Measurements from ENCODE around the gene PHACTR1. TPM values are rescaled to one million over a fixed set of nuclear protein-coding genes. Genes with fewer than 3 reads are reported as not detected.
"Not testable (repeated sequence)": the region's sequence is repeated elsewhere in the genome, so short reads cannot be mapped to it uniquely, and the experiment has no call there.

The PHACTR1 gene
- total and polyA plus RNA-seq, 2 experiments from 2014 or later: 0.65 to 3.2 TPM

DNA sequence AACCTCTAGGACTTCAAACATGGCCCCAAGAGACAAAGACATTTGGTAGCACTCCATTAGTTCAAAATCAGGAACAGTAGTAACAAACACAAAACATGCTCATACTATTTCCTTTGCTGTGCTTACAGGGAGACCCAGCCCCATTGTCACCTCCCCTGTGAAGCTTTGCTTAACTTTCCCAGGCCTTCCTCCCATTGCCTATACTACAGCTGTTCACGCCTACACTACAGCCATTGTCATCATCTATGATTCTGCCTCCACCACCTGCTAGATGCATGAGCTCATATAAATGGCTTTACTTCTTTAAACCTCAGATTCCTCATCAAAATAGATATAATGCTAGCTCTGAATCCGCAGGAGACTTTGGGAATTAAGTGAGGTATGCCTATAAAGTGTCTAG is 8.7 kb downstream of the PHACTR1 start:
- no peak overlapping the region for H2AFZ ChIP-seq
- H3K9me2 ChIP-seq (ENCODE audit: insufficient read depth): no peaks in the 10 kb centered on the region
- H4K20me1 ChIP-seq (ENCODE audit: insufficient read depth): no peaks in the 10 kb centered on the region
- no peak overlapping the region for H3K4me2 ChIP-seq (ENCODE audit: unreplicated experiment)
- H3K27me3 ChIP-seq (replicated peaks; ENCODE audit: insufficient read depth): no peaks in the 10 kb centered on the region
- WGBS, 2 experiments (ENCODE audit: low coverage in 1 of 2, low lambda C conversion rate in 2 of 2, missing lambda C conversion rate in 2 of 2): 50 to 59% methylated on average over 2 of the region's 2 CpGs
- H3K79me2 ChIP-seq (ENCODE audit: insufficient read depth): no peaks in the 10 kb centered on the region
- TF ChIP-seq EZH2 (IDR thresholded peaks at IDR 0.05; ENCODE audit: insufficient read depth, poor library complexity, severe bottlenecking): no peak
- no peak for TF ChIP-seq EZH2phosphoT487 (IDR thresholded peaks at IDR 0.05; ENCODE audit: insufficient read depth, low read depth)
- no peak overlapping the region for H3K27ac ChIP-seq
- no peak for DNase-seq
- no peaks in the 10 kb centered on the region for H3K9me3 ChIP-seq (ENCODE audit: low read depth)
- H3K36me3 ChIP-seq (ENCODE audit: low read depth): no peaks in the 10 kb centered on the region
- no peaks in the 10 kb centered on the region for H3K4me1 ChIP-seq (ENCODE audit: insufficient read depth)
- H3K9ac ChIP-seq: no peak overlapping the region
- H3K4me3 ChIP-seq: no peak overlapping the region
- H3F3A ChIP-seq (ENCODE audit: insufficient read depth): no peaks in the 10 kb centered on the region
- in situ Hi-C loops (cut with MboI): no loop called here

DNA sequence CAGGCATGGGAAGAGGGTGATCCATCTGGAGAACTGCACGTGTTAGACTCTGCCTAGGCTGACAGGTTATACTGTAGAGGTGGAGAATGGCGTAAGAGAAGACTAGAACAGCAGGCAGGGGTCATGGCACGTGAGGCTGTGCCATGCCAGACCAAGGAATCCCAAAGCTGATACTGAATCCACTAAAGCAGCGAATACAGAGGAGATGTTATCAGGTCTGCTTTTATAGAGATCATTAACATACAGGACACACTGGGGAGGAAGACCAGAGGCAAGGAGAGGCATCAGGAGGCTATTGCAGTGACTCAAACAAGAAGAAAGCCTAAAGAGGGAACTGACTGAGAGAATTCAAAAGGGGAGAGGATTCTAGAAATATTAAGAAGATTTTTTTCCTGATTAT is 12.9 kb downstream of the PHACTR1 start:
- no peaks in the 10 kb centered on the region for H3K4me1 ChIP-seq (ENCODE audit: insufficient read depth)
- H3K4me2 ChIP-seq (ENCODE audit: unreplicated experiment): no peak overlapping the region
- H4K20me1 ChIP-seq (ENCODE audit: insufficient read depth): no peaks in the 10 kb centered on the region
- 21 to 33% methylated on average over 4 of the region's 4 CpGs for WGBS, 2 experiments (ENCODE audit: low coverage in 1 of 2, low lambda C conversion rate in 2 of 2, missing lambda C conversion rate in 2 of 2)
- H2AFZ ChIP-seq: no peak overlapping the region
- TF ChIP-seq EZH2 (IDR thresholded peaks at IDR 0.05; ENCODE audit: insufficient read depth, poor library complexity, severe bottlenecking): no peak
- no peak for TF ChIP-seq EZH2phosphoT487 (IDR thresholded peaks at IDR 0.05; ENCODE audit: insufficient read depth, low read depth)
- DNase-seq: no peak
- H3K9me3 ChIP-seq (ENCODE audit: low read depth): no peaks in the 10 kb centered on the region
- no peak overlapping the region for H3K4me3 ChIP-seq
- H3K27me3 ChIP-seq (replicated peaks; ENCODE audit: insufficient read depth): no peaks in the 10 kb centered on the region
- in situ Hi-C loops (cut with MboI): no loop called here
- no peak overlapping the region for H3K27ac ChIP-seq
- H3K9me2 ChIP-seq (ENCODE audit: insufficient read depth): no peaks in the 10 kb centered on the region
- H3K79me2 ChIP-seq (ENCODE audit: insufficient read depth): no peaks in the 10 kb centered on the region
- H3K36me3 ChIP-seq (ENCODE audit: low read depth): no peaks in the 10 kb centered on the region
- H3F3A ChIP-seq (ENCODE audit: insufficient read depth): no peaks in the 10 kb centered on the region
- H3K9ac ChIP-seq: no peak overlapping the region

DNA sequence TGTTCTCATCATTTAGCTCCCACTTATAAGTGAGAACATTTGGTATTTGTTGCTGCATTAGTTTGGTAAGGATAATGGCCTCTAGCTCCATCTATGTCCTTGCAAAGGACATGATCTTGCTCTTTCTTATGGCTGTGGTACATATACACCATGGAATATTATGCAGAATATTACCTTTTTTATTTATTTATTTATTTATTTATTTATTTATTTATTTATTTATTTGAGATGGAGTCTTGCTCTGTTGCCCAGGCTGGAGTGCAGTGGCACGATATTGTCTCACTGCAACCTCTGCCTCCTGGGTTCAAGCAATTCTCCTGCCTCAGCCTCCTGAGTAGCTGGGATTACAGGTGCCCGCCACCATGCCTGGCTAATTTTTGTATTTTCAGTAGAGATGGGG is 14.2 kb downstream of the PHACTR1 start:
- H3K9me2 ChIP-seq (ENCODE audit: insufficient read depth); H3K36me3 ChIP-seq (ENCODE audit: low read depth); H3K4me1 ChIP-seq (ENCODE audit: insufficient read depth); H4K20me1 ChIP-seq (ENCODE audit: insufficient read depth); in situ Hi-C loops (cut with MboI); H3K27me3 ChIP-seq (replicated peaks; ENCODE audit: insufficient read depth); H3K4me3 ChIP-seq; H3F3A ChIP-seq (ENCODE audit: insufficient read depth); H3K9me3 ChIP-seq (ENCODE audit: low read depth); H3K9ac ChIP-seq; DNase-seq; H3K27ac ChIP-seq; H2AFZ ChIP-seq; H3K79me2 ChIP-seq (ENCODE audit: insufficient read depth); H3K4me2 ChIP-seq (ENCODE audit: unreplicated experiment): not testable (repeated sequence)
- WGBS, 2 experiments (ENCODE audit: low coverage in 1 of 2, low lambda C conversion rate in 2 of 2, missing lambda C conversion rate in 2 of 2): 35 to 71% methylated on average over 2 of the region's 2 CpGs

DNA sequence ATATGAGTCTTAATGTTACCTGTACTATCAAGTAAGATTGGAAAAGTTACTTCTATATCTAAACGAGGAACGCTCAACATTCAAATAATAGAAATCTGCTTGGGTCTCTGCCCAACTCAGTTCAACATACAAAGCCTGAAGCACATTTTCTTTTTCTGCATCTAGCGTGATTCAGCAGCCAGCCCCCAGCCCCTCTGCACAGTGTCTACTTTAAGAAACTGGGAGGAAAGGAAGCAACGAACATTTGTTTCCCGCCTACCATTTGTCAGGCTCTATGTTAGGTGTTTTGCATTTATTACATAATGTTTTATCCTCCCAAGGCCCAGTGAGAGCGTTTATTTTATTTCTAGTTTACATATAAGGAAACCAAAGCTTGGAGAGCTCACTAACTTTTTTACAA is 17.3 kb downstream of the PHACTR1 start:
- DNase-seq: no peak
- no peak for TF ChIP-seq EZH2phosphoT487 (IDR thresholded peaks at IDR 0.05; ENCODE audit: insufficient read depth, low read depth)
- TF ChIP-seq EZH2 (IDR thresholded peaks at IDR 0.05; ENCODE audit: insufficient read depth, poor library complexity, severe bottlenecking): no peak
- no peaks in the 10 kb centered on the region for H3K4me1 ChIP-seq (ENCODE audit: insufficient read depth)
- no peaks in the 10 kb centered on the region for H3F3A ChIP-seq (ENCODE audit: insufficient read depth)
- H3K9me3 ChIP-seq (ENCODE audit: low read depth): no peaks in the 10 kb centered on the region
- peaks cover 3% of the 10 kb centered on the region; the same call in 1 of the 2 replicates for H3K9me2 ChIP-seq (ENCODE audit: insufficient read depth)
- in situ Hi-C loops (cut with MboI): no loop called here
- H4K20me1 ChIP-seq (ENCODE audit: insufficient read depth): no peaks in the 10 kb centered on the region
- no peak overlapping the region for H3K9ac ChIP-seq
- H3K4me2 ChIP-seq (ENCODE audit: unreplicated experiment): no peak overlapping the region
- WGBS, 2 experiments (ENCODE audit: low coverage in 1 of 2, low lambda C conversion rate in 2 of 2, missing lambda C conversion rate in 2 of 2): 67 to 70% methylated on average over 6 of the region's 6 CpGs
- H3K4me3 ChIP-seq: no peak overlapping the region
- no peak overlapping the region for H3K27ac ChIP-seq
- no peak overlapping the region for H2AFZ ChIP-seq
- H3K79me2 ChIP-seq (ENCODE audit: insufficient read depth): no peaks in the 10 kb centered on the region
- no peaks in the 10 kb centered on the region for H3K36me3 ChIP-seq (ENCODE audit: low read depth)
- H3K27me3 ChIP-seq (replicated peaks; ENCODE audit: insufficient read depth): no peaks in the 10 kb centered on the region

DNA sequence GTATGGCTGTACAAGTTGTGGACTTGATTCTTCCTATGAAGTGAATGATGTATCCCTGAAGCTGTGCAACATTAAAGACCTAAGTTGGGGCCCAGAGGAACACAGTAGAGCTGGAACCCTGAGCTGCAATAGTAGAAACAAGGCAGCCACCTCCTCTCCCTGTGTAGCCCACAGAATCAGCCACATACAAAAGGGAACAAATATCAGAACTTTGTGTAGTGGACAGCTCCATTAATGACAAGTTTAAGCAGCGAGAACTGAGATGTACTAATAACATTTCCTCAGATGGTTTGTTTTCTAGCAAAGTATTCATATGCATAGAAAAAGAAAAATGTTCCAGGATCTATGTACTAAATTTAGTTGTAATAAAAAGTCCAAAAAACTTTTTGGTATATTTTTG is 19.2 kb downstream of the PHACTR1 start:
- H3K9me3 ChIP-seq (ENCODE audit: low read depth): no peaks in the 10 kb centered on the region

More for the DNA sequence above, 19.2 kb downstream of the PHACTR1 start:
- Histone ChIP-seq H3K9ac (no peak overlapping the region), H3K9me2 (ENCODE audit: insufficient read depth) (peaks cover 3% of the 10 kb centered on the region; the same call in 1 of the 2 replicates), H3K4me3 (no peak overlapping the region), H3K4me2 (ENCODE audit: unreplicated experiment) (no peak overlapping the region), H4K20me1 (ENCODE audit: insufficient read depth) (no peaks in the 10 kb centered on the region), H3F3A (ENCODE audit: insufficient read depth) (no peaks in the 10 kb centered on the region), H3K27me3 (replicated peaks; ENCODE audit: insufficient read depth) (no peaks in the 10 kb centered on the region), H3K4me1 (ENCODE audit: insufficient read depth) (no peaks in the 10 kb centered on the region), H2AFZ (no peak overlapping the region), H3K27ac (no peak overlapping the region), H3K79me2 (ENCODE audit: insufficient read depth) (no peaks in the 10 kb centered on the region), H3K36me3 (ENCODE audit: low read depth) (no peaks in the 10 kb centered on the region)
- in situ Hi-C loops (cut with MboI): no loop called here
- TF ChIP-seq EZH2 (IDR thresholded peaks at IDR 0.05; ENCODE audit: insufficient read depth, poor library complexity, severe bottlenecking) (no peak), EZH2phosphoT487 (IDR thresholded peaks at IDR 0.05; ENCODE audit: insufficient read depth, low read depth) (no peak)
- WGBS, 2 experiments (ENCODE audit: low coverage in 1 of 2, low lambda C conversion rate in 2 of 2, missing lambda C conversion rate in 2 of 2): 4 to 5% methylated on average over 1 of the region's 1 CpG
- no peak for DNase-seq

All from GM23248 (cell line).